ENCODE data around the gene PLCH1. TPM values are rescaled to one million over a fixed set of nuclear protein-coding genes. Genes with fewer than 3 reads are reported as not detected.

PLCH1 gene
- total RNA-seq, 1 donor, result 0.36 TPM

- H3K79me2 ChIP-seq (ENCODE audit: insufficient read depth, low read length), result no peaks in the 10 kb centered on the region
- TF ChIP-seq CTCF (IDR thresholded peaks at IDR 0.05; ENCODE audit: extremely low read depth, low read depth, low read length), result no peak
These were observed 86.9 kb downstream of the PLCH1 start for GRCh38 chr3:155658006-155658405.

DNA sequence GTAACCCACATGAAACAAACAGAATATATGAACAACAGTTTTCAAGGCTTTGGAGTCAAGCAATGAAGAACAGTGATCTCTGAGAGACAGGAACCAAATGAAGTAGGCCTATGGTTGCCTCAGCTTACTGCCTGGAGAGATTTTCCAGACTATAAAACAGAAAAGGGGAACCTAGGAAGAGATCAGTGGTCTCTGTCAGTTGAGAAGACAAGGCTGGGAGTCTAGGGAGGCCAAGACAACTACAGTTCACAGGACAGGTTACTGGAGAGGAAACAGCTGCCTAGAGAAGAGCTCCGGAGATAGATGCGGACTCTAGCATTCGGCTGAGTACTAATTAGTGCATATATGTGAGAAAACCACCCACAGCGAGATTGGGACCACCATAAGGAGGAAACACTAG, 87.7 kb downstream of the PLCH1 start:
- no peaks in the 10 kb centered on the region for H4K20me1 ChIP-seq (ENCODE audit: insufficient read depth, low read length)
- no peak overlapping the region for H3K4me3 ChIP-seq (ENCODE audit: insufficient read depth, low read length)
- no peak overlapping the region for H3K27ac ChIP-seq (ENCODE audit: low read depth, low read length)
- DNase-seq (ENCODE audit: insufficient read length, low spot score, missing footprints), result no peak
- no peak for TF ChIP-seq CTCF (IDR thresholded peaks at IDR 0.05; ENCODE audit: extremely low read depth, low read depth, low read length)
- H3K4me2 ChIP-seq (ENCODE audit: insufficient read depth, low read length), result no peak overlapping the region
- H3K4me1 ChIP-seq (ENCODE audit: insufficient read depth, low read length), result no peaks in the 10 kb centered on the region
- H3K27me3 ChIP-seq (ENCODE audit: insufficient read depth, low read length), result no peaks in the 10 kb centered on the region
- H3K9me3 ChIP-seq (ENCODE audit: low read depth, low read length), result no peaks in the 10 kb centered on the region
- H3K79me2 ChIP-seq (ENCODE audit: insufficient read depth, low read length), result no peaks in the 10 kb centered on the region
- no peak overlapping the region for H2AFZ ChIP-seq (ENCODE audit: low read length)
- no peaks in the 10 kb centered on the region for H3K36me3 ChIP-seq (ENCODE audit: insufficient read depth, low read length)

More at GRCh38 chr3:155658006-155658405, 86.9 kb downstream of the PLCH1 start:
- no peaks in the 10 kb centered on the region for H3K27me3 ChIP-seq (ENCODE audit: insufficient read depth, low read length)
- H3K4me2 ChIP-seq (ENCODE audit: insufficient read depth, low read length), result no peak overlapping the region
- no peak overlapping the region for H2AFZ ChIP-seq (ENCODE audit: low read length)
- no peaks in the 10 kb centered on the region for H3K9me3 ChIP-seq (ENCODE audit: low read depth, low read length)
- no peaks in the 10 kb centered on the region for H4K20me1 ChIP-seq (ENCODE audit: insufficient read depth, low read length)
- no peak for DNase-seq (ENCODE audit: insufficient read length, low spot score, missing footprints)
- no peaks in the 10 kb centered on the region for H3K36me3 ChIP-seq (ENCODE audit: insufficient read depth, low read length)
- H3K4me1 ChIP-seq (ENCODE audit: insufficient read depth, low read length), result no peaks in the 10 kb centered on the region
- no peak overlapping the region for H3K27ac ChIP-seq (ENCODE audit: low read depth, low read length)
- no peak overlapping the region for H3K4me3 ChIP-seq (ENCODE audit: insufficient read depth, low read length)

DNA sequence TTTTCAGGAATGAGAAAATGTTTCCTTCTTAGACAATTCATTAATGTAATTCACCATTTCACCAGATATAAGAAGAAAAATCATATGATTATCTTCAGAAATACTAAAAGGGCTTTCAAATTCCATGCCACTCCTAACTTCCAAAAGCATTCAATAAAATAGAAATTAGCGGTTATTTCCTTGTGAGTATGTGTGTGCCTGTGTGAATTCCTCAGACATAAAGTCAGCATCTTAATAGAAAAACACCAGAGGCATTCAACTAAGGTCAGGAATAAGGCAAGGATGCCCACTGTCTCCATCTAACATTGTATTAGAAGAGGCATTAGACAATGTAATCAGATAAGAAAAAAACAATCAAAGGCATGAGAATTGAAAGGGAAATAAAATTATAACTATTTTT, 88.4 kb downstream of the PLCH1 start:
- H3K27ac ChIP-seq (ENCODE audit: low read depth, low read length), result no peak overlapping the region
- no peak overlapping the region for H2AFZ ChIP-seq (ENCODE audit: low read length)
- peak; percentile 38 for DNase-seq (ENCODE audit: insufficient read length, low spot score, missing footprints)
- H3K4me1 ChIP-seq (ENCODE audit: insufficient read depth, low read length), result no peaks in the 10 kb centered on the region
- H3K27me3 ChIP-seq (ENCODE audit: insufficient read depth, low read length), result no peaks in the 10 kb centered on the region
- H3K36me3 ChIP-seq (ENCODE audit: insufficient read depth, low read length), result no peaks in the 10 kb centered on the region
- no peaks in the 10 kb centered on the region for H3K9me3 ChIP-seq (ENCODE audit: low read depth, low read length)
- TF ChIP-seq CTCF (IDR thresholded peaks at IDR 0.05; ENCODE audit: extremely low read depth, low read depth, low read length), result no peak
- no peaks in the 10 kb centered on the region for H4K20me1 ChIP-seq (ENCODE audit: insufficient read depth, low read length)
- H3K4me2 ChIP-seq (ENCODE audit: insufficient read depth, low read length), result no peak overlapping the region
- H3K79me2 ChIP-seq (ENCODE audit: insufficient read depth, low read length), result no peaks in the 10 kb centered on the region
- H3K4me3 ChIP-seq (ENCODE audit: insufficient read depth, low read length), result no peak overlapping the region

GRCh38 chr3:155651489-155652218, 93.2 kb downstream of the PLCH1 start:
- Histone ChIP-seq H3K27ac (ENCODE audit: low read depth, low read length) (no peak overlapping the region), H3K79me2 (ENCODE audit: insufficient read depth, low read length) (no peaks in the 10 kb centered on the region), H3K4me2 (ENCODE audit: insufficient read depth, low read length) (no peak overlapping the region), H3K4me3 (ENCODE audit: insufficient read depth, low read length) (no peak overlapping the region), H3K9me3 (ENCODE audit: low read depth, low read length) (no peaks in the 10 kb centered on the region), H4K20me1 (ENCODE audit: insufficient read depth, low read length) (no peaks in the 10 kb centered on the region), H3K27me3 (ENCODE audit: insufficient read depth, low read length) (no peaks in the 10 kb centered on the region), H3K4me1 (ENCODE audit: insufficient read depth, low read length) (peaks cover 3% of the 10 kb centered on the region), H3K36me3 (ENCODE audit: insufficient read depth, low read length) (no peaks in the 10 kb centered on the region), H2AFZ (ENCODE audit: low read length) (no peak overlapping the region)
- TF ChIP-seq CTCF (IDR thresholded peaks at IDR 0.05; ENCODE audit: extremely low read depth, low read depth, low read length), result no peak
- no peak for DNase-seq (ENCODE audit: insufficient read length, low spot score, missing footprints)
